Heart left ventricle (tissue), 16 donors: Measurements from ENCODE around the gene LRP2. TPM values are rescaled to one million over a fixed set of nuclear protein-coding genes. Genes with fewer than 3 reads are reported as not detected.

Experiments
- ATAC-seq, 4 donors: fragments of 200-7000 bp; cut with Tn5 transposase; one replicate each; pipeline ENCODE4 v1.9.1; 2020 to 2022; ENCODE audit warnings: moderate library complexity in 4 of 4, mild to moderate bottlenecking in 3 of 4, moderate number of reproducible peaks in 1 of 4
- DNase-seq, 5 donors: peaks; one replicate each; pipeline ENCODE4 v3.0.0-alpha.2; 2020
- H3K27ac ChIP-seq, 12 donors: fragments of 200-600 bp; sonication (generic) in 4 of 12; one replicate each; pipeline versions ENCODE4 v1.5.0 to v1.8.0; 2016 to 2022; ENCODE audit warnings: mild to moderate bottlenecking in 2 of 12
- H3K27me3 ChIP-seq, 9 donors: fragments of 200-600 bp; sonication (generic) in 2 of 9; one replicate each; pipeline versions ENCODE4 v1.5.1 to v1.8.0; 2016 to 2022; ENCODE audit warnings: mild to moderate bottlenecking in 3 of 9
- H3K36me3 ChIP-seq, 9 donors: fragments of 200-600 bp; sonication (generic) in 2 of 9; one replicate each; pipeline versions ENCODE4 v1.5.0 to v1.8.0; 2018 to 2022; ENCODE audit warnings: mild to moderate bottlenecking in 2 of 9
- H3K4me1 ChIP-seq, 12 donors: fragments of 200-600 bp; sonication (generic) in 4 of 12; one replicate each; pipeline versions ENCODE4 v1.5.0 to v1.8.0; 2016 to 2022; ENCODE audit warnings: mild to moderate bottlenecking in 3 of 12
- H3K4me3 ChIP-seq, 12 donors: fragments of 200-600 bp; sonication (generic) in 4 of 12; one replicate each; pipeline versions ENCODE4 v1.5.0 to v1.8.0; 2017 to 2022; ENCODE audit warnings: mild to moderate bottlenecking in 9 of 12, moderate library complexity in 4 of 12
- H3K9me3 ChIP-seq, 12 donors: fragments of 200-600 bp; sonication (generic) in 4 of 12; one replicate each; pipeline versions ENCODE4 v1.5.0 to v1.8.0; 2016 to 2022; ENCODE audit warnings: mild to moderate bottlenecking in 1 of 12
- POLR2A ChIP-seq, 2 donors: fragments of 450-650 bp; IDR thresholded peaks; one replicate each; pipeline ENCODE4 v1.6.1; 2017; ENCODE audit warnings: antibody characterized with exemption in 2 of 2, mild to moderate bottlenecking in 2 of 2, moderate library complexity in 2 of 2
- WGBS, 4 donors: extraction: QIAGEN DNeasy Blood & Tissue Kit in 2 of 4; methylation state at CpG; one replicate each; pipeline versions ENCODE4 v1.1.5 to v1.1.7; 2013 to 2018; 5-methylcytosine and 5-hydroxymethylcytosine counted together
- intact Hi-C, 10 donors: fragments of 100-400 bp; cut with DNase I; formaldehyde crosslinking; loops; one replicate each; pipeline versions ENCODE4 v1.11.1 to v1.14.2; 2022
- polyA plus RNA-seq, 2 donors: library from polyadenylated mRNA; stranded (reverse); fragments of 200-250 nt; gene quantifications; one replicate each; pipeline ENCODE4 v1.2.3, GENCODE V29; 2013
- total RNA-seq, 9 donors: library from RNA; depleted of rRNA in 2 of 9; stranded (reverse); fragments of >200 nt in 2 of 9; fragmentation: NEBNext Ultra II Directional in 3 of 9; extraction: Animal tissue kit (Norgen Biotek cat#: 25700) in 3 of 9; gene quantifications; one replicate each; pipeline versions ENCODE4 v1.1.0 to v1.2.4, GENCODE V29; 2016 to 2023
- TF ChIP-seq, protein P1 (sequence below), 12 donors: fragments of 200-600 bp; sonication (generic) in 4 of 12; IDR thresholded peaks; one replicate each; pipeline versions ENCODE4 v1.5.0 to v1.8.0; 2018 to 2022; ENCODE audit warnings: antibody characterized with exemption in 12 of 12, mild to moderate bottlenecking in 5 of 12
- donor health status: ischemic (EF 13 %, LVEDD 7.1; RV severe dilation, severe dysfunction).
- donor health status: healthy with polysubstance abuse.
- donor health status: DM: no; HTN: yes; CAD: no.
- donor health status: DM: no; HTN: no; CAD: no.
- donor health status: ischemic (EF 25% LVEDD 6.9; RV normal size, moderate dysfunction).
- donor health status: ischemic (EF 25% LVEDD 5.7; RV mildly dilated, moderate dysfunction).
- donor health status: healthy.
- donor health status: DM: yes; HTN: yes; CAD: no.
- donor health status: ischemic (EF 35%, LVEDD 5.7; RV mildly dilated, moderate dysfunction).
- donor health status: nonischemic (EF 11% LVEDD 7.7; RV severe dilation, severe dysfunction).
- donor health status: DM: yes; HTN: yes; CAD: no.
- donor health status: PGD.
- donor health status: ischemic (EF 29% LVEDD 5.4; RV normal size, mild dysfunction).
- donor health status: nonischemic (EF 23%, LVEDD 6.1; RV moderate dilation, normal function).

The LRP2 gene
- total and polyA plus RNA-seq, 11 donors: 0.01 to 13.6 (median 0.09) TPM; not detected in 5

DNA sequence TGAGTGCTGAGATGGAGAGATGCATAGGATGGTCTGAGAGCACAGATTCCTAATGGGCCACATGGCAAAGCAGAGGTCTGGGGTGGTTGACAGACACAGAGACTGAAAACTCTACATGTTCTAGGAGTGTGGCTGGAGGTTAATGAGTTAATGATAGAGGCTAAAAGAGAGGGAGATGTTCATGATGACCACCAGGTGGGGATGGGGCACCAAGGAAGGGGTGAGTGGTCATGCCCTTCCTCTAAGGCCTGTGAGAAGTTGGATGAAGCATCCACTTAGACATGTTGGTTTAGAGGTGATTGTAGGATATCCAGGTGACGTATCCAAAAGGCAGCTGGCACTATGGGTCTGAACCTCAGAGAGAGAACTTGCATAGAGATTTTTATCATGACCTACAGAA is 102.1 kb downstream of the LRP2 start:
- Histone ChIP-seq H3K9me3 (no peaks in the 10 kb centered on the region), H3K27me3 (peaks cover 0 to 9% (median 0%) of the 10 kb centered on the region in 9 donors), H3K36me3 (no peaks in the 10 kb centered on the region), H3K4me1 (no peaks in the 10 kb centered on the region), H3K27ac (no peak overlapping the region), H3K4me3 (no peak overlapping the region)
- no peak for ATAC-seq
- WGBS, 4 donors: 67 to 83% (median 70%) methylated on average over 1 of the region's 1 CpG
- TF ChIP-seq, protein P1, sequence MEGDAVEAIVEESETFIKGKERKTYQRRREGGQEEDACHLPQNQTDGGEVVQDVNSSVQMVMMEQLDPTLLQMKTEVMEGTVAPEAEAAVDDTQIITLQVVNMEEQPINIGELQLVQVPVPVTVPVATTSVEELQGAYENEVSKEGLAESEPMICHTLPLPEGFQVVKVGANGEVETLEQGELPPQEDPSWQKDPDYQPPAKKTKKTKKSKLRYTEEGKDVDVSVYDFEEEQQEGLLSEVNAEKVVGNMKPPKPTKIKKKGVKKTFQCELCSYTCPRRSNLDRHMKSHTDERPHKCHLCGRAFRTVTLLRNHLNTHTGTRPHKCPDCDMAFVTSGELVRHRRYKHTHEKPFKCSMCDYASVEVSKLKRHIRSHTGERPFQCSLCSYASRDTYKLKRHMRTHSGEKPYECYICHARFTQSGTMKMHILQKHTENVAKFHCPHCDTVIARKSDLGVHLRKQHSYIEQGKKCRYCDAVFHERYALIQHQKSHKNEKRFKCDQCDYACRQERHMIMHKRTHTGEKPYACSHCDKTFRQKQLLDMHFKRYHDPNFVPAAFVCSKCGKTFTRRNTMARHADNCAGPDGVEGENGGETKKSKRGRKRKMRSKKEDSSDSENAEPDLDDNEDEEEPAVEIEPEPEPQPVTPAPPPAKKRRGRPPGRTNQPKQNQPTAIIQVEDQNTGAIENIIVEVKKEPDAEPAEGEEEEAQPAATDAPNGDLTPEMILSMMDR (IDR thresholded peaks at IDR 0.05): no peak
- no peak for TF ChIP-seq POLR2A (IDR thresholded peaks at IDR 0.05)
- intact Hi-C loops: no loop called here
- no peak for DNase-seq

GRCh38 chr2:169259402-169259801 is 102.9 kb downstream of the LRP2 start:
- no peaks in the 10 kb centered on the region for H3K4me1 ChIP-seq
- ATAC-seq (no peak), DNase-seq (no peak)
- intact Hi-C loops: no loop called here
- peaks cover 0 to 9% (median 0%) of the 10 kb centered on the region in 9 donors for H3K27me3 ChIP-seq
- WGBS, 4 donors: 54 to 68% (median 65%) methylated on average over 5 of the region's 5 CpGs
- no peak for TF ChIP-seq POLR2A (IDR thresholded peaks at IDR 0.05)
- no peak overlapping the region for H3K4me3 ChIP-seq
- no peaks in the 10 kb centered on the region for H3K9me3 ChIP-seq
- H3K36me3 ChIP-seq: no peaks in the 10 kb centered on the region
- H3K27ac ChIP-seq: no peak overlapping the region

DNA sequence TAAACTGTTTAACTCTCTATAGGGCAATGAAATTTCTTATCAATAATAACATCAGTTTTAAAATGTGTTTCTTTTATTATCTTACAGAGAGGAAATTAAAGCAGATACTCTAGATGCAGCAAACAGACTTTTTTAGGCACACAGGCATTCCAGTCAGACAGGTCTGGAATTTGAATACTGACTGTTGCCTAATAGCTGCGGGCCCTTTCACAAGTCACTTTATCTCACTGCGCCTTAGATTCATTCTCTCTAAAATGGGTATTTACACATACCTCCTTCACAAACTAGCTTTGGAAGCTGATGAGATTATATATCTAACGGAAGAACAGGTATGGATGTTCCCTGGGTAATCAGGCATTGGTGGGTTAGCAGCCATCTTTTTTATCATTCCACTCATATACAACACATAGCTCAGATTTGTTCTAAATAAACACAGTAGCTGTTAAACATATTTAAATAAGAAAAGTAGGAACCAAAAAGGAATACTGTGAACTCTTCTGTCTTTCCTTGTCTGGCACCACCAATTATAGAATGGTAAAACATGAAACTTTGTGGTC is 104.2 kb downstream of the LRP2 start:
- DNase-seq: no peak
- H3K36me3 ChIP-seq: no peaks in the 10 kb centered on the region
- WGBS, 4 donors: 57 to 69% (median 62%) methylated on average over 3 of the region's 3 CpGs
- no peak overlapping the region for H3K27ac ChIP-seq
- ATAC-seq: no peak
- peaks cover 0 to 9% (median 0%) of the 10 kb centered on the region in 9 donors for H3K27me3 ChIP-seq
- H3K9me3 ChIP-seq: no peaks in the 10 kb centered on the region
- no peak overlapping the region for H3K4me3 ChIP-seq
- TF ChIP-seq POLR2A (IDR thresholded peaks at IDR 0.05): no peak
- TF ChIP-seq, protein P1 (IDR thresholded peaks at IDR 0.05): no peak
- H3K4me1 ChIP-seq: no peaks in the 10 kb centered on the region
- intact Hi-C loops: no loop called here

GRCh38 chr2:169254774-169255173 is 107.6 kb downstream of the LRP2 start:
- Histone ChIP-seq H3K27ac (no peak overlapping the region), H3K9me3 (no peaks in the 10 kb centered on the region), H3K4me1 (no peaks in the 10 kb centered on the region), H3K36me3 (no peaks in the 10 kb centered on the region), H3K4me3 (no peak overlapping the region), H3K27me3 (peaks cover 0 to 9% (median 0%) of the 10 kb centered on the region in 9 donors)
- WGBS, 4 donors: 45 to 58% (median 49%) methylated on average over 4 of the region's 4 CpGs
- ATAC-seq (no peak), DNase-seq (no peak)
- intact Hi-C loops: no loop called here
- TF ChIP-seq, protein P1 (IDR thresholded peaks at IDR 0.05): no peak
- no peak for TF ChIP-seq POLR2A (IDR thresholded peaks at IDR 0.05)

DNA sequence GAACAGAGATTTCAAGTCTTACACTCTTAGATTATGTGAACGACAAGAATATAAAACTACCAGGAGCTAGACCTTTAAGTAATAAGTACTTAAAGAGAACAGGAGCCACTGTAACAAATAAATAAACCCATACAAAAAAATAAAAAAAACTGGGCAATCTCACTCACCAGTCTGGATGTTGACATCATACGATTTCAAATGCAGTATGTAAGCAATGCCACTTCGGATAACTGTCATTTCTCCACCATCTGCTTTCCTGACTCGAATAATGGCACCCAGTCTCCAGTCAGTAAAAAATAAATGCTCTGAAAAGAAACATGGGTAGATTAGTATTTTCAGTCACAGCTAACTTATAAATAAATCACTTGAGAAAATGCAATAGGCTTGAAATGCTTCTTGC is 115.1 kb downstream of the LRP2 start:
- Histone ChIP-seq H3K27ac (no peak overlapping the region), H3K27me3 (no peaks in the 10 kb centered on the region), H3K4me1 (no peaks in the 10 kb centered on the region), H3K9me3 (no peaks in the 10 kb centered on the region), H3K4me3 (no peak overlapping the region), H3K36me3 (no peaks in the 10 kb centered on the region)
- ATAC-seq: no peak
- TF ChIP-seq, protein P1 (IDR thresholded peaks at IDR 0.05): no peak
- TF ChIP-seq POLR2A (IDR thresholded peaks at IDR 0.05): no peak
- DNase-seq: no peak
- 78 to 89% (median 83%) methylated on average over 4 of the region's 4 CpGs for WGBS, 4 donors
- intact Hi-C loops: no loop called here
